CD14-positive monocyte (primary cell): ENCODE measurements around the gene CSNK1G3. TPM values are rescaled to one million over a fixed set of nuclear protein-coding genes. Genes with fewer than 3 reads are reported as not detected.

ENCODE experiments used
- DNase-seq, 3 donors: peaks; one replicate each; pipeline ENCODE4 v3.0.0-alpha.2; 2011 to 2022
- H2AFZ ChIP-seq: 2 replicates; pipeline ENCODE4 v1.6.0; 2012; ENCODE audit warnings: mild to moderate bottlenecking, low read depth, low read length, inconsistent platforms; ENCODE audit not compliant: insufficient read depth, poor library complexity, severe bottlenecking
- H3K27ac ChIP-seq, 2 donors: 1 replicate in 1 of 2; 2 replicates in 1 of 2; pipeline ENCODE4 v1.5.1; 2012 to 2013; ENCODE audit warnings: low read length in 2 of 2, control low read depth in 1 of 2, inconsistent platforms in 1 of 2, low read depth in 1 of 2, mild to moderate bottlenecking in 1 of 2
- H3K27me3 ChIP-seq, 2 donors: one replicate each; pipeline versions ENCODE4 v1.6.0 to v1.6.1; 2011 to 2013; ENCODE audit warnings: low read length in 2 of 2; ENCODE audit not compliant: control insufficient read depth in 2 of 2, insufficient read depth in 2 of 2
- H3K36me3 ChIP-seq, 2 donors: replicated peaks in 1 of 2; 1 replicate in 1 of 2; 2 replicates in 1 of 2; pipeline versions ENCODE4 v1.5.1 to v1.6.1; 2012 to 2013; ENCODE audit warnings: low read length in 2 of 2, control low read depth in 1 of 2, inconsistent platforms in 1 of 2, mild to moderate bottlenecking in 1 of 2; ENCODE audit not compliant: insufficient read depth in 2 of 2, control insufficient read depth in 1 of 2
- H3K4me1 ChIP-seq, 2 donors: 1 replicate in 1 of 2; 2 replicates in 1 of 2; pipeline versions ENCODE4 v1.5.1 to v1.6.1; 2012 to 2013; ENCODE audit warnings: low read length in 2 of 2, control low read depth in 1 of 2, inconsistent platforms in 1 of 2, mild to moderate bottlenecking in 1 of 2, moderate library complexity in 1 of 2; ENCODE audit not compliant: insufficient read depth in 2 of 2, control insufficient read depth in 1 of 2
- H3K4me2 ChIP-seq: replicated peaks from 2 replicates; pipeline ENCODE3; 2012; ENCODE audit warnings: low read length, moderate library complexity, mild to moderate bottlenecking; ENCODE audit not compliant: poor library complexity, severe bottlenecking; ENCODE audit errors: extremely low read depth
- H3K4me3 ChIP-seq, 3 experiments: fragments of 200-600 bp in 1 of 3; sonication (generic) in 1 of 3; replicated peaks in 1 of 3; 1 replicate in 2 of 3; 2 replicates in 1 of 3; pipeline ENCODE4 v1.5.1; 2011 to 2013; ENCODE audit warnings: low read length in 3 of 3, mild to moderate bottlenecking in 3 of 3, control low read depth in 2 of 3, low read depth in 2 of 3, inconsistent platforms in 1 of 3, moderate library complexity in 1 of 3
- H3K79me2 ChIP-seq: 2 replicates; pipeline ENCODE4 v1.6.0; 2012; ENCODE audit warnings: mild to moderate bottlenecking, control low read depth, inconsistent platforms, low read length, moderate library complexity; ENCODE audit not compliant: insufficient read depth
- H3K9ac ChIP-seq: 2 replicates; pipeline ENCODE4 v1.6.0; 2017; ENCODE audit warnings: low read length, mild to moderate bottlenecking; ENCODE audit not compliant: insufficient read depth, poor library complexity, severe bottlenecking
- H3K9me3 ChIP-seq, 2 donors: replicated peaks in 1 of 2; 1 replicate in 1 of 2; 2 replicates in 1 of 2; pipeline versions ENCODE4 v1.5.1 to v1.6.1; 2012 to 2013; ENCODE audit warnings: low read length in 2 of 2, control low read depth in 1 of 2; ENCODE audit not compliant: control insufficient read depth in 1 of 2, insufficient read depth in 1 of 2
- H4K20me1 ChIP-seq: 2 replicates; pipeline ENCODE4 v1.6.0; 2012; ENCODE audit warnings: mild to moderate bottlenecking, low read length, control low read depth, moderate library complexity; ENCODE audit not compliant: insufficient read depth
- H3K27ac Mint-ChIP-seq, 7 donors: one replicate each; pipeline ENCODE4 v1.8.0; 2020; ENCODE audit warnings: mild to moderate bottlenecking in 7 of 7, mixed read lengths in 7 of 7, moderate library complexity in 6 of 7, inconsistent platforms in 2 of 7
- H3K27me3 Mint-ChIP-seq, 3 donors: one replicate each; pipeline ENCODE4 v1.8.0; 2021 to 2022; ENCODE audit warnings: low read depth in 3 of 3, mild to moderate bottlenecking in 3 of 3, mixed read lengths in 3 of 3, moderate library complexity in 3 of 3, inconsistent platforms in 1 of 3
- H3K36me3 Mint-ChIP-seq, 2 donors: one replicate each; pipeline ENCODE4 v1.8.0; 2020; ENCODE audit warnings: mixed read lengths in 2 of 2, inconsistent platforms in 1 of 2, mild to moderate bottlenecking in 1 of 2
- H3K4me1 Mint-ChIP-seq: one replicate; pipeline ENCODE4 v1.8.0; 2020; ENCODE audit warnings: mild to moderate bottlenecking, mixed read lengths
- H3K4me3 Mint-ChIP-seq, 2 donors: one replicate each; pipeline ENCODE4 v1.8.0; 2020; ENCODE audit warnings: mild to moderate bottlenecking in 2 of 2, mixed read lengths in 2 of 2, moderate library complexity in 1 of 2
- H3K9me3 Mint-ChIP-seq, 7 donors: one replicate each; pipeline ENCODE4 v1.8.0; 2020 to 2022; ENCODE audit warnings: mixed read lengths in 7 of 7, mild to moderate bottlenecking in 6 of 7, moderate library complexity in 6 of 7, inconsistent platforms in 2 of 7
- CTCF ChIP-seq: fragments of 200-600 bp; IDR thresholded peaks from one replicate; pipeline ENCODE4 v1.8.0; 2022; ENCODE audit warnings: antibody characterized with exemption, mild to moderate bottlenecking
- WGBS: methylation state at CpG from one replicate; pipeline ENCODE4 v1.1.5; 2013; ENCODE audit warnings: missing lambda C conversion rate; ENCODE audit not compliant: insufficient coverage; 5-methylcytosine and 5-hydroxymethylcytosine counted together
- intact Hi-C, 2 donors: fragments of 100-400 bp; cut with micrococcal nuclease; formaldehyde crosslinking; loops; one replicate each; pipeline versions ENCODE4 v1.15.0 to v1.15.1; 2023
- polyA plus RNA-seq, 3 donors: library from polyadenylated mRNA; depleted of rRNA in 1 of 3; unstranded in 2 of 3; stranded (reverse) in 1 of 3; fragments of 300-500 nt in 2 of 3; fragments of >200 nt in 1 of 3; fragmentation: Illumina TruSeq in 2 of 3; gene quantifications; 1 replicate in 2 of 3; 2 replicates in 1 of 3; pipeline ENCODE4 v1.2.3, GENCODE V29; 2012 to 2021

The CSNK1G3 gene
- polyA plus RNA-seq, 3 donors = 10.8 to 22.3 (median 17.1) TPM

GRCh38 chr5:123626051-123626450, 114.1 kb downstream of the CSNK1G3 start:
- H3K27ac Mint-ChIP-seq = no peak overlapping the region
- Histone ChIP-seq H3K9ac (no peak overlapping the region), H3K9me3 (peaks cover 21% of the 10 kb centered on the region in 2 donors), H3K27me3 (no peaks in the 10 kb centered on the region), H3K27ac (no peak overlapping the region), H3K79me2 (no peaks in the 10 kb centered on the region), H3K4me2 (no peak overlapping the region), H2AFZ (no peak overlapping the region), H3K4me3 (no peak overlapping the region), H4K20me1 (no peaks in the 10 kb centered on the region), H3K36me3 (no peaks in the 10 kb centered on the region), H3K4me1 (no peaks in the 10 kb centered on the region)
- intact Hi-C loops = no loop called here
- no peak for DNase-seq
- WGBS = 100% methylated on average over 1 of the region's 2 CpGs
- peaks cover 19 to 52% (median 33%) of the 10 kb centered on the region in 7 donors for H3K9me3 Mint-ChIP-seq
- H3K36me3 Mint-ChIP-seq = no peaks in the 10 kb centered on the region
- H3K4me3 Mint-ChIP-seq = no peak overlapping the region
- no peak for TF ChIP-seq CTCF
- H3K27me3 Mint-ChIP-seq = peaks cover 1 to 3% (median 2%) of the 10 kb centered on the region in 3 donors
- no peaks in the 10 kb centered on the region for H3K4me1 Mint-ChIP-seq

- TF ChIP-seq CTCF = no peak
- H3K4me1 ChIP-seq = no peaks in the 10 kb centered on the region
- 94% methylated on average over 8 of the region's 10 CpGs for WGBS
Measured at GRCh38 chr5:123628860-123629544, 117.0 kb downstream of the CSNK1G3 start.

More at GRCh38 chr5:123628860-123629544, 117.0 kb downstream of the CSNK1G3 start:
- intact Hi-C loops = no loop called here
- H3K27ac ChIP-seq = no peak overlapping the region
- no peak overlapping the region for H2AFZ ChIP-seq
- no peak for DNase-seq
- no peaks in the 10 kb centered on the region for H3K36me3 ChIP-seq
- H3K27me3 ChIP-seq = no peaks in the 10 kb centered on the region
- H3K79me2 ChIP-seq = no peaks in the 10 kb centered on the region
- no peak overlapping the region for H3K4me2 ChIP-seq
- no peak overlapping the region for H3K4me3 ChIP-seq
- no peaks in the 10 kb centered on the region for H4K20me1 ChIP-seq
- Mint-ChIP-seq H3K27ac (peak overlapping the region in 1 of 7 donors; percentile 6), H3K4me1 (no peaks in the 10 kb centered on the region), H3K9me3 (peaks cover 20 to 57% (median 37%) of the 10 kb centered on the region in 7 donors), H3K4me3 (no peak overlapping the region), H3K27me3 (peaks cover 1 to 4% (median 2%) of the 10 kb centered on the region in 3 donors), H3K36me3 (no peaks in the 10 kb centered on the region)
- H3K9ac ChIP-seq = no peak overlapping the region
- H3K9me3 ChIP-seq = peaks cover 21% of the 10 kb centered on the region in 2 donors
